Calu3 (cell line): ENCODE results near the gene UROD. TPM values are rescaled to one million over a fixed set of nuclear protein-coding genes. Genes with fewer than 3 reads are reported as not detected.
"Not testable (repeated sequence)": the region's sequence is repeated elsewhere in the genome, so short reads cannot be mapped to it uniquely, and the experiment has no call there.

Source experiments
- BruUV-seq: library from RNA; stranded (reverse); fragments of 400-500 nt; replicated peaks from 2 replicates; lab custom pipeline; 2021; lab: Mats Ljungman, UMichigan
- CTCF ChIA-PET: fragments of 300-600 bp; sonication (Branson Sonifier 250); formaldehyde crosslinking; loops from one replicate; lab custom pipeline; 2022; ENCODE audit warnings: antibody characterized with exemption; lab: Charles Lee
- DNase-seq: peaks from one replicate; pipeline ENCODE4 v3.0.0; 2022
- H3K27ac Mint-ChIP-seq: one replicate; pipeline ENCODE4 v1.8.0; 2022; ENCODE audit warnings: mixed read lengths; ENCODE audit not compliant: unreplicated experiment
- H3K27me3 Mint-ChIP-seq: one replicate; pipeline ENCODE4 v1.8.0; 2022; ENCODE audit warnings: mixed read lengths; ENCODE audit not compliant: unreplicated experiment
- H3K36me3 Mint-ChIP-seq: one replicate; pipeline ENCODE4 v1.8.0; 2022; ENCODE audit warnings: mild to moderate bottlenecking, moderate library complexity, mixed read lengths; ENCODE audit not compliant: insufficient read depth, unreplicated experiment
- H3K4me1 Mint-ChIP-seq: one replicate; pipeline ENCODE4 v1.8.0; 2022; ENCODE audit warnings: mild to moderate bottlenecking, low read depth, mixed read lengths; ENCODE audit not compliant: unreplicated experiment
- H3K4me3 Mint-ChIP-seq: one replicate; pipeline ENCODE4 v1.8.0; 2022; ENCODE audit warnings: mild to moderate bottlenecking, low read depth, moderate library complexity, mixed read lengths; ENCODE audit not compliant: unreplicated experiment
- H3K9me3 Mint-ChIP-seq: one replicate; pipeline ENCODE4 v1.8.0; 2022; ENCODE audit warnings: low read depth, mixed read lengths; ENCODE audit not compliant: unreplicated experiment
- intact Hi-C: fragments of 100-400 bp; cut with micrococcal nuclease; formaldehyde crosslinking; loops from one replicate; pipeline ENCODE4 v1.10.0; 2022; ENCODE audit not compliant: unreplicated experiment
- total RNA-seq: library from RNA; stranded (reverse); gene quantifications from 2 replicates; pipeline ENCODE4 v1.2.3, GENCODE V29; 2022
- TF ChIP-seq, protein P1 (sequence below): fragments of 200-600 bp; IDR thresholded peaks from one replicate; pipeline ENCODE4 v1.8.0; 2022; ENCODE audit warnings: antibody characterized with exemption; ENCODE audit not compliant: unreplicated experiment

The UROD gene
- total RNA-seq, 1 experiment from 2014 or later, result 50.3 TPM

DNA sequence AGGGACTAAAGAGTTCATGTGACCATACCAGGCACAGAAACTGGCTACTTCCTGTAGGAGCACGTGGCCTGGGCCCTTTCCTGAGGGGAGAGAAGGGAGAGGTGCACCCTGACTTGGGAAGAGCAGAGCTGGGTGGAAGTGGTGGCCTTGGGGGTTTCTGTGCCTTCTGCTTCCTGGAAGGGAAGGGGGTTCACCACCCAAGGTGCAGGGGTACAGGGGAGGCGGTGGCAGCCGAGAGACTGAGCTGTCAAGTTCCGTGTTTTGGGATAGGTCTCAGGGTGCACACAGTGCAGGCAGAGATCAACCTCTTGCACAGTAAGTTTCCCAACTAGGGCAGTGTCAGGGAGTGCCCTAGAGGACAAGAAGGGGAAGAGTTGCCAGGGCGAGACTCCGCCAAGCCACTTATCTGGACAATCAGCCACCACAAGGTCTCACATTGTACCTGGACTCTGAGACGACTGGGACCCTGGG, 11.0 kb upstream of the UROD start:
- Mint-ChIP-seq H3K9me3 (no peaks in the 10 kb centered on the region), H3K4me1 (no peaks in the 10 kb centered on the region), H3K36me3 (peaks cover 6% of the 10 kb centered on the region), H3K4me3 (no peak overlapping the region), H3K27ac (no peak overlapping the region), H3K27me3 (no peaks in the 10 kb centered on the region)
- DNase-seq, result no peak
- TF ChIP-seq, protein P1, sequence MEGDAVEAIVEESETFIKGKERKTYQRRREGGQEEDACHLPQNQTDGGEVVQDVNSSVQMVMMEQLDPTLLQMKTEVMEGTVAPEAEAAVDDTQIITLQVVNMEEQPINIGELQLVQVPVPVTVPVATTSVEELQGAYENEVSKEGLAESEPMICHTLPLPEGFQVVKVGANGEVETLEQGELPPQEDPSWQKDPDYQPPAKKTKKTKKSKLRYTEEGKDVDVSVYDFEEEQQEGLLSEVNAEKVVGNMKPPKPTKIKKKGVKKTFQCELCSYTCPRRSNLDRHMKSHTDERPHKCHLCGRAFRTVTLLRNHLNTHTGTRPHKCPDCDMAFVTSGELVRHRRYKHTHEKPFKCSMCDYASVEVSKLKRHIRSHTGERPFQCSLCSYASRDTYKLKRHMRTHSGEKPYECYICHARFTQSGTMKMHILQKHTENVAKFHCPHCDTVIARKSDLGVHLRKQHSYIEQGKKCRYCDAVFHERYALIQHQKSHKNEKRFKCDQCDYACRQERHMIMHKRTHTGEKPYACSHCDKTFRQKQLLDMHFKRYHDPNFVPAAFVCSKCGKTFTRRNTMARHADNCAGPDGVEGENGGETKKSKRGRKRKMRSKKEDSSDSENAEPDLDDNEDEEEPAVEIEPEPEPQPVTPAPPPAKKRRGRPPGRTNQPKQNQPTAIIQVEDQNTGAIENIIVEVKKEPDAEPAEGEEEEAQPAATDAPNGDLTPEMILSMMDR, result no peak
- intact Hi-C loops, result no loop called here
- no TSS peak for BruUV-seq
- CTCF ChIA-PET, result no interaction called here

DNA sequence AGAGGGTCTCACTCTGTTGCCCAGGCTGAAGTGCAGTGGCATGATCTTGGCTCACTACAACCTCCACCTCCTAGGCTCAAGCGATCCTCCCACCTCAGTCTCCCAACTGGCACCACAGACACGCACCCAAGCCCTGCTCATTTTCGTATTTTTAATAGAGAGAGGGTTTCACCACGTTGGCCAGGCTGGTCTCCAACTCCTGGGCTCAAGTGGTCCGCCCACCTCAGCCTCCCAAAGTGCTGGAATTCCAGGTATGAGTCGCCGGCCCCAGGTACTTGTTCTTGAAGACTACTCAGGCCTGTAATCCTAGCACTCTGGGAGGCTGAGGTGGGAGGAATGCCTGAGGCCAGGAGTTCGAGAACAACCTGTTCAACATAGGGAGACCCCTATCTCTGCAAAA, 10.5 kb upstream of the UROD start:
- H3K4me3 Mint-ChIP-seq, intact Hi-C loops, H3K9me3 Mint-ChIP-seq, H3K4me1 Mint-ChIP-seq, H3K36me3 Mint-ChIP-seq, H3K27ac Mint-ChIP-seq, BruUV-seq, DNase-seq, CTCF ChIA-PET, H3K27me3 Mint-ChIP-seq: not testable (repeated sequence)

DNA sequence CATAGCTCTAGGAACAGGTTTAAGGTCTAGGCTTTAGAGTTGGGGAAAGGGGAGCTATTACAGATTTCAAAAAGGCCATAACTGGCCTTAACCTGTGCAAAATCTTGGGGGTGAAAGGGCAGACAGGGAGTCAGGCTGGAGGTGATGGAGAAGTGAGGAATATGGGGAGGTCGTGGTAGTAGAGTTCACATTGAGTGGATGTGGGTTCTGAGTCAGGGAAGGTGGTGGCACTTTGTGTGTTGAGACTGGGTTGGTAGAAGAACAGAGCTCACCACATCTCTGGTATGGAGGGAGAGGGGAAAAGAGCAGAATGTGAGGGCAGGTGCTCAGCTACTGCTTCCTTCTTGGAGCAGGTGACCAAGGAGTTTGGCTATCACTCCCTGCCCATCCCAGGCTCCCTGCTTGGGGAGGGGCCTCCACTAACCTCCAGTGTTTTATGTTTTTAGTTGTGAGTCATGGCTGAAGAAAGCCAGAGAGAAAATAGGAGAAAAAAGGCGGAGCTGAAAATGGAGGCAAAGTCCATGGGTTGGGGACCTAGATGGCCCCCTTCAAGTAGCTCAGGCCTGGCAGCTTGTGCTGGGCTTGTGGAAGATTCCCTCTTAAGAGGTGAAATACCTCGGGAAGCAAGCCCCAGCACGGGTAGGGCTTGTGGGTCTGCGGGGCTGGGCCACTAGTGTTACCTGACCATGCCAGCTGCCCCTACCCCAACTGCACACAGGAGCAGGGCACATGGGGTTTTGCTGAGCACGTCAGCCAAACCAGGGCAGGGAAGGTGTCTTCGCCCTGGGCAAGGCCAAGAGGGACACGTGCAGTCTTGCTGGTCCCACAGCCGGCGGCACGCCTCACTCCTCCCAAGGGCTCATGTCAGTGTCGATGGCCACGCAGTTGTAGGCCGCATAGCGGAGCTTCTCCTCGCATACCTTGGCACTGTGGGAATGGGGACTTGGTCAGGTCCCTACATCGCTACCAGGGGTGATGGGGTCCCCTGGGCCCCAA, 9.1 kb upstream of the UROD start:
- Mint-ChIP-seq H3K9me3 (no peaks in the 10 kb centered on the region), H3K27me3 (no peaks in the 10 kb centered on the region), H3K27ac (no peak overlapping the region), H3K36me3 (peaks cover 6% of the 10 kb centered on the region), H3K4me3 (no peak overlapping the region), H3K4me1 (no peaks in the 10 kb centered on the region)
- TF ChIP-seq, protein P1, result no peak
- no peak for DNase-seq
- intact Hi-C loops, result no loop called here
- no TSS peak for BruUV-seq
- CTCF ChIA-PET, result no interaction called here

DNA sequence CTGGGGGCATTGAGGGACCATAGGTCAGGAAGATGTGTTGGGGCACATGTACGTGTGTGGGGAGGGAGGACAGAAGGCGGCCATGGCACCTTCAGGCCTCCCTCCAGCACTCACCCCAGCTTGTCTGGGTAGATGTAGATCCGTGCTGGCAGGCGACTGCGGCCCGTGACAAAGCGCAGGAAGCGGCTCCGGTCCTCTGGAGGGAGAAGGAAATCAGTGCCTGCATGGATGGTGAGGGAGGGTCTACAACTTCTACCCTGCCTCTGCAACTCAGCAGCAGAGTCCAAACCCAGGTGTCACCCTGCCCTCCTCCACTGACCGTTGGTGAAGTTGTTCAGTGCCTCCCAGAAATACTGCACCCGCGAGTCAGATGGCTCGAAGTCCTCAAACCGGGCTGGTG, 8.3 kb upstream of the UROD start:
- no peak for DNase-seq
- intact Hi-C loops, result no loop called here
- peaks cover 6% of the 10 kb centered on the region for H3K36me3 Mint-ChIP-seq
- no TSS peak for BruUV-seq
- no peaks in the 10 kb centered on the region for H3K27me3 Mint-ChIP-seq
- H3K9me3 Mint-ChIP-seq, result no peaks in the 10 kb centered on the region
- CTCF ChIA-PET, result no interaction called here
- TF ChIP-seq, protein P1, result no peak
- no peaks in the 10 kb centered on the region for H3K4me1 Mint-ChIP-seq
- H3K4me3 Mint-ChIP-seq, result no peak overlapping the region
- H3K27ac Mint-ChIP-seq, result no peak overlapping the region
